ENCODE data around the gene DLGAP4.
A peak's percentile ranks its signal among the peaks of the same experiment; 100 is the strongest.
"Not testable (repeated sequence)": the region's sequence is repeated elsewhere in the genome, so short reads cannot be mapped to it uniquely, and the experiment has no call there.

The DLGAP4 gene

DNA sequence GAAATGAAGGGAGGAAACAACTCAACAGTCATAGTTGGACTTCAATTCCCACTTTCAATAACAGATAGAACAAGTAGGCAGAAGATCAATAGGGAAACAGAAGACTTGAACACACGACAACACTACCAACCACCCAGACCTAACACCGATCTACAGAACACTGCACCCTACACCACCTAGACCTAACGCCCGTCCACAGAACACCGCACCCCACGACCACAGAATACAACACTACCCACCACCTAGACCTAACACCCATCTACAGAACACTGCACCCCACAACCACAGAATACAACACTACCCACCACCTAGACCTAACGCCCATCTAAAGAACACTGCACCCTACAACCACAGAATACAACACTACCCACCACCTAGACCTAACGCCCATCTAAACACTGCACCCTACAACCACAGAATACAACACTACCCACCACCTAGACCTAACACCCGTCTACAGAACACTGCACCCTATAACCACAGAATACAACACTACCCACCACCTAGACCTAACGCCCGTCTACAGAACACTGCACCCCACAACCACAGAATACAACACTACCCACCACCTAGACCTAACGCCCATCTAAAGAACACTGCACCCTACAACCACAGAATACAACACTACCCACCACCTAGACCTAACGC, 258.1 kb downstream of the DLGAP4 start:
- WGBS, 2 experiments: 87 to 95% methylated on average over 13 of the region's 13 CpGs
- H3K9me3 ChIP-seq (ENCODE audit: control insufficient read depth, low read length); H3K27ac ChIP-seq (ENCODE audit: insufficient read depth, low read depth, low read length, poor library complexity, severe bottlenecking); H3K36me3 ChIP-seq (ENCODE audit: control insufficient read depth, insufficient read depth, low read length); H3K4me3 ChIP-seq (ENCODE audit: insufficient read depth, low read depth, low read length); H3K4me1 ChIP-seq (ENCODE audit: control insufficient read depth, insufficient read depth, low read length); H3K27me3 ChIP-seq (ENCODE audit: control insufficient read depth, insufficient read depth, low read length, poor library complexity, severe bottlenecking): not testable (repeated sequence)

DNA sequence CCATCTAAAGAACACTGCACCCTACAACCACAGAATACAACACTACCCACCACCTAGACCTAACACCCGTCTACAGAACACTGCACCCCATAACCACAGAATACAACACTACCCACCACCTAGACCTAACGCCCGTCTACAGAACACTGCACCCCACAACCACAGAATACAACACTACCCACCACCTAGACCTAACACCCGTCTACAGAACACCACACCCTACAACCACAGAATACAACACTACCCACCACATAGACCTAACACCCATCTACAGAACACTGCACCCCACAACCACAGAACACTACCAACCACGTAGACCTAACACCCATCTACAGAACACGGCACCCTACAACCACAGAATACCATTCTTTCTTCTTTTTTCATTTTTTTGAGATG, 258.6 kb downstream of the DLGAP4 start:
- not testable (repeated sequence) for H3K9me3 ChIP-seq (ENCODE audit: control insufficient read depth, low read length); H3K27me3 ChIP-seq (ENCODE audit: control insufficient read depth, insufficient read depth, low read length, poor library complexity, severe bottlenecking); H3K4me3 ChIP-seq (ENCODE audit: insufficient read depth, low read depth, low read length); H3K27ac ChIP-seq (ENCODE audit: insufficient read depth, low read depth, low read length, poor library complexity, severe bottlenecking); H3K4me1 ChIP-seq (ENCODE audit: control insufficient read depth, insufficient read depth, low read length); H3K36me3 ChIP-seq (ENCODE audit: control insufficient read depth, insufficient read depth, low read length)
- 90 to 95% methylated on average over 6 of the region's 6 CpGs for WGBS, 2 experiments

DNA sequence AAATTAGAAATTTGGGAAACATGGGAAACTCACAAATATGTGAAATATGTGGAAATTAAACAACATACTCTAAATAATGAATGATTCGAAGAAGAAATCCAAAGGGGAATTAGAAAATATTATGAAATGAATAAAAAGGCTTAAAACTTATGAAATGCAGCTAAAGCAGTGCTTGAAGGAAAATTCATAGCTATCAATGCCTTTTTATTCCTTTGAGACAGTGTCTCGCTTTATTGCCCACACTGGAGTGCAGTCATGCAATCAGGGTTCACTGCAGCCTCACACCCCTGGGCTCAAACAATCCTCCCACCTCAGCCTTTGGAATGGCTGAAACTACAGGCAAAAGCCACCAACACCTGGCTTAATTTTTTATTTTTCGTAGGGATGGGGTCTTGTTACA, 259.4 kb downstream of the DLGAP4 start:
- no peak overlapping the region for H3K27ac ChIP-seq (ENCODE audit: insufficient read depth, low read depth, low read length, poor library complexity, severe bottlenecking)
- H3K36me3 ChIP-seq (ENCODE audit: control insufficient read depth, insufficient read depth, low read length): no peaks in the 10 kb centered on the region
- WGBS, 2 experiments: 92 to 94% methylated on average over 3 of the region's 3 CpGs
- H3K27me3 ChIP-seq (ENCODE audit: control insufficient read depth, insufficient read depth, low read length, poor library complexity, severe bottlenecking): no peaks in the 10 kb centered on the region
- H3K4me1 ChIP-seq (ENCODE audit: control insufficient read depth, insufficient read depth, low read length): peaks cover 6% of the 10 kb centered on the region
- H3K4me3 ChIP-seq (ENCODE audit: insufficient read depth, low read depth, low read length): no peak overlapping the region
- H3K9me3 ChIP-seq (ENCODE audit: control insufficient read depth, low read length): no peaks in the 10 kb centered on the region

DNA sequence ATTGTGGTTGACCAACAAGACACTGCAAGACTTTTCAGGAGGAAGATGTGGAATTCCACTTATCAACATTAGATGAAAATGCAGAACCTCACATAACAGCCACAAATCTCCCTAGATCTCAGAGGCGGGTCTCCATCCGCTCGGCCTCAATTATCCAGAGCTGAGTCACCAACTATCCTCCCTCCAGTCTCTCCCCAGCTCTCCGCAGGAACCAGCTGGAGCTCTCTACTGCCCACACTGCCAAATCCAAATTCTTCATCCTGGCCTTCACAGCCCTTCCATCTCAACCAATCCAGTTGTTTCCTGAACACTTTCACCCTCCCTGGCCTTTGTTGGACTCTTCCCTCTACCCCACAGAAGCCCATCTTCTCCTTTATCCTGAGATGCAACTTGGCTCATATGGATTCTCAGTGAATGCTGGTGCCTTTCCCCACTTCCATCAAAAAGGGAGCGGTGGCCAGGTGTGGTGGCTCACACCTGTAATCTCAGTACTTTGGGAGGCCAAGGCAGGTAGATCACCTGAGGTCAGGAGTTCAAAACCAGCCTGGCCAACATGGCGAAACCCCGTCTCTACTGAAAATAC, 263.8 kb downstream of the DLGAP4 start:
- Histone ChIP-seq H3K9me3 (ENCODE audit: control insufficient read depth, low read length) (no peaks in the 10 kb centered on the region), H3K36me3 (ENCODE audit: control insufficient read depth, insufficient read depth, low read length) (no peaks in the 10 kb centered on the region), H3K27ac (ENCODE audit: insufficient read depth, low read depth, low read length, poor library complexity, severe bottlenecking) (no peak overlapping the region), H3K4me3 (ENCODE audit: insufficient read depth, low read depth, low read length) (no peak overlapping the region), H3K4me1 (ENCODE audit: control insufficient read depth, insufficient read depth, low read length) (peaks cover 14% of the 10 kb centered on the region), H3K27me3 (ENCODE audit: control insufficient read depth, insufficient read depth, low read length, poor library complexity, severe bottlenecking) (peaks cover 3% of the 10 kb centered on the region)
- 86 to 89% methylated on average over 7 of the region's 7 CpGs for WGBS, 2 experiments

DNA sequence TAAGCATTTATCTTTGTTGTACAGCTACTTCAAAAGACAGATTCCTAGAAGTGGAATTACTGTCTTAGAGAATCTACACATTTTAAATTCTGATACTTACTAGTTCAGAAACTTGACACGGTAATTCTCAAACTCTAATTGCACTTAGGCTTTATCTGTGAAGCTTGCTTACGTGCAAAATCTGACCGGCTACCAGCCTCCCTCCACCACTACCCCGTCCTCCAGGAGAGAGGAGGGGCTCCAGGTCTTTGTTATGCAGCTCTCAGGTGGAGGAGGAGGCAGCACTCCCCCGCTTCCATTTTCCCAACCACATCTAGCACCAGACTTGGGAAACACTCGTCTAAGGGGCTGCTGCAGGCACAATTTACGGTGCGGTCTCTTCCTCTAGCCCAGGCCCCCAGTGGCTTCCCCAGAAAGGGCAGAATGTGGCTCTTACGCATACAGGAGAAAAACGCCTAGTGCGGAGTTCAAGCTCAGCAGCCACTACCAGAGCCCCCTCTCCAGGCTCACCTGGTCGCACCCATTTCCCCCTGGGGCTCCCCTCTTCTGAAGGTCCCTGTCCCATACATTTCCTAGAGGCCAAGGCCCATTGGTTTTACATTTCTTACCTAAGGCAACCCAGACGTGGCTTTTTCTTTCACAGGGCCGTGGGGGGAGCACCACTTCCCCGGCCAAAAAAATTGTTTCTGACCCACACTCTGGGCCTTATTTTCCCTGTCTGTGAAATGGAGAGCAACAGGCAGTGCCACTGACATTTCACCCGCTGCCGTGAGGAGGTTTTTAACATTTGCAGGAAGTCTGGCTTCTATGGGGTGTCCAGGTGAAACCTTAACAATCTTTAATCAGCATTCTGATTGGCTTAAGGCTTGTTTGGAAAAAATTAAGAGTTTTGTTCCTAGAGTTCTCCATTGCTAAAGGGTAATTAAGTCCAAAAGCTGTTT, 265.7 kb downstream of the DLGAP4 start:
- Histone ChIP-seq H3K4me1 (ENCODE audit: control insufficient read depth, insufficient read depth, low read length) (peaks cover 14% of the 10 kb centered on the region), H3K4me3 (ENCODE audit: insufficient read depth, low read depth, low read length) (peak overlapping the region; percentile 94)
- 10 to 11% methylated on average over 17 of the region's 17 CpGs for WGBS, 2 experiments

DNA sequence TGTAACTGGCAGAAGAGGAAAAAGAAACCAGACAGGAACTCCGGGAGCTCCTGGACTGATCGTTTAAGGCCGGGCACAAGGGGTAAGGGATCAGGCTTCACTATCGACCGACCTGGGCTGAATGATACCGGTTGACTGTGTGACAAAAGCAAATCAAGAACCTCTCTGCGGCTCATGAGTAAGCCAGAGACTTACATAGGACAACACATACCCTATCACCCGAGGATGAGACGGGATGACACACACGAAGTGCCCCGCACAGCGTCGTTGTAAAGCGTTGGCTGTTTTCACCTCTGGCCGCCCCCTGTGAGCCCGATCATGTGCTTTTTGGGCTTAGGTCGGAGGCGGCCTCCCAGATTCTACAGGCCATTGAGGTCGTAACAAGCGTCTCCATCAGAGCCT, 266.6 kb downstream of the DLGAP4 start:
- H3K4me3 ChIP-seq (ENCODE audit: insufficient read depth, low read depth, low read length): peak overlapping the region; percentile 94
- H3K27ac ChIP-seq (ENCODE audit: insufficient read depth, low read depth, low read length, poor library complexity, severe bottlenecking): peak overlapping the region; percentile 76
- H3K4me1 ChIP-seq (ENCODE audit: control insufficient read depth, insufficient read depth, low read length): peaks cover 14% of the 10 kb centered on the region
- H3K9me3 ChIP-seq (ENCODE audit: control insufficient read depth, low read length): no peaks in the 10 kb centered on the region
- no peaks in the 10 kb centered on the region for H3K36me3 ChIP-seq (ENCODE audit: control insufficient read depth, insufficient read depth, low read length)
- WGBS, 2 experiments: 6 to 7% methylated on average over 20 of the region's 20 CpGs
- peaks cover 3% of the 10 kb centered on the region for H3K27me3 ChIP-seq (ENCODE audit: control insufficient read depth, insufficient read depth, low read length, poor library complexity, severe bottlenecking)

More for the DNA sequence above, 265.7 kb downstream of the DLGAP4 start:
- Histone ChIP-seq H3K27ac (ENCODE audit: insufficient read depth, low read depth, low read length, poor library complexity, severe bottlenecking) (no peak overlapping the region), H3K27me3 (ENCODE audit: control insufficient read depth, insufficient read depth, low read length, poor library complexity, severe bottlenecking) (peaks cover 3% of the 10 kb centered on the region), H3K36me3 (ENCODE audit: control insufficient read depth, insufficient read depth, low read length) (no peaks in the 10 kb centered on the region), H3K9me3 (ENCODE audit: control insufficient read depth, low read length) (no peaks in the 10 kb centered on the region)

DNA sequence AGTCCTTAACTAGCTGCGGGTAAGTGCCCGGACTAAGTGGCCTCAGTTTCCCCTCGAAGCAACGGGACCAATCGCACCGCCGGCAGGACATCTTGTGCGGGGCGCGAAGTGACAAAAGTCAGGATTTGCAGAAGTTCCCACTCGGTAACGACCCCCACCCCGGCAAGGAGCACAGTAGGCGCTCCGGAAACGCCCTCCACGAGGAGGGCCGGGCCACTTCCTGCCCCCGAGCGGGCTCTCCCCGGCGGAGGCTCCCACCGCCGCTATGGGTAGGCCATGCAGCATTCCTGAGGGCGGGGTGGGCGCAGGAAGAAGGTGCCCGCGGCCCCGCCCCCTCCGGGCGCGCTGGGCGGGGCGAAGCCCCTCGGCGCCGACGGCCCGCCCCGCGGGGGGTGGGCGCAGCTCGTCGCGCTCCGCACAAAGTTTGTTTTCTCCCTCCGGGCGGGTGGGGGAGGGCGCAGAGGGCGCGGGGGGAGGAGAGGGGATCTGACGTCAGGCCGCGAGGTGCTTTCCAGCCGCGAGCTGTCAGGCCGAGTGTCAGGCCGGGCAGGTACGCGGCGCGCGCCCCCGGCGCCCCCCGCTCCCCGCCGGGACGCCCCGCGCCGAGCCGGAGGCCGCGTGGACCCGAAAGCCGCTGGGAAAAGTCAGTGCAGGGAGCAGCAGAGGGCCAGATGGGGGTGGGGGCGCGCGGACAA, 267.1 kb downstream of the DLGAP4 start, which contains the start of gene TGIF2:
TGIF2 (plus strand) TSS at position 495 of the 695 bp plus-strand sequence. CDS start 5,178 bp downstream, outside the sequence.
- H3K27me3 ChIP-seq (ENCODE audit: control insufficient read depth, insufficient read depth, low read length, poor library complexity, severe bottlenecking): peaks cover 3% of the 10 kb centered on the region
- peak within 1 kb of the TSS; percentile 87 for H3K27ac ChIP-seq (ENCODE audit: insufficient read depth, low read depth, low read length, poor library complexity, severe bottlenecking)
- no peaks in the 10 kb centered on the region for H3K9me3 ChIP-seq (ENCODE audit: control insufficient read depth, low read length)
- H3K4me1 ChIP-seq (ENCODE audit: control insufficient read depth, insufficient read depth, low read length): peaks cover 14% of the 10 kb centered on the region
- 1% methylated on average over 80 of the region's 80 CpGs for WGBS, 2 experiments
- H3K36me3 ChIP-seq (ENCODE audit: control insufficient read depth, insufficient read depth, low read length): no peaks in the 10 kb centered on the region
- peak within 1 kb of the TSS; percentile 94 for H3K4me3 ChIP-seq (ENCODE audit: insufficient read depth, low read depth, low read length)

DNA sequence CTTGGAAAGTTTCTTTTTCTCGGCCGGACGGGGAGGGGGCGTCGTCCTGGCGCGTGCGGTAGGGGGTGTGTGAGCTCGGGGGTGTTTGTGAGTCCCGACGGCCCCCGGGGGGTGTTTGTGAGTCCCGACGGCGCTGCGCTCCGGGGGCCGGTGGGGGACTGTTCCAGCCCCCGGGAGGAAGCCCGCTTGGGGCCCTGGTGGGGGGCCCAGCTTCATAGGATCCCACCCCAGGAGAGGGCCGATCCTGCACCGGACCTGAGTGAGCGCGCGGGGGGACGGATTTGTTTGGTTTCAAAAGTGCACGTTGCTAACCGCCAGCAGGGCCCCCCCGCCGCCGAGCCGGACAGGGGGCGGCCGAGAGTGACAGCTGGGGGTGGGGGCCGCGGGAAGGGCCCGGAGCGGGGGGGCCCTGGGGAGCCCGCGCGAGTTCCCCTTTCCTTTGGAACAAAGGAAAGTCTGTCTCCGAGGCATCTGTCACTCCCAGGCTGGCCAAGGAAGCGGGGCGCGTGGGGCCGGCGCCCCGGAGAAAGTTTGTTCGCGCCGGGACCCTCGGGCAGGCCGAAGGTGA, 267.7 kb downstream of the DLGAP4 start:
- Histone ChIP-seq H3K27me3 (ENCODE audit: control insufficient read depth, insufficient read depth, low read length, poor library complexity, severe bottlenecking) (peaks cover 3% of the 10 kb centered on the region), H3K4me1 (ENCODE audit: control insufficient read depth, insufficient read depth, low read length) (peaks cover 14% of the 10 kb centered on the region), H3K36me3 (ENCODE audit: control insufficient read depth, insufficient read depth, low read length) (peaks cover 5% of the 10 kb centered on the region), H3K4me3 (ENCODE audit: insufficient read depth, low read depth, low read length) (peak overlapping the region; percentile 94), H3K27ac (ENCODE audit: insufficient read depth, low read depth, low read length, poor library complexity, severe bottlenecking) (peak overlapping the region; percentile 87), H3K9me3 (ENCODE audit: control insufficient read depth, low read length) (no peaks in the 10 kb centered on the region)
- WGBS, 2 experiments: 1% methylated on average over 53 of the region's 53 CpGs

DNA sequence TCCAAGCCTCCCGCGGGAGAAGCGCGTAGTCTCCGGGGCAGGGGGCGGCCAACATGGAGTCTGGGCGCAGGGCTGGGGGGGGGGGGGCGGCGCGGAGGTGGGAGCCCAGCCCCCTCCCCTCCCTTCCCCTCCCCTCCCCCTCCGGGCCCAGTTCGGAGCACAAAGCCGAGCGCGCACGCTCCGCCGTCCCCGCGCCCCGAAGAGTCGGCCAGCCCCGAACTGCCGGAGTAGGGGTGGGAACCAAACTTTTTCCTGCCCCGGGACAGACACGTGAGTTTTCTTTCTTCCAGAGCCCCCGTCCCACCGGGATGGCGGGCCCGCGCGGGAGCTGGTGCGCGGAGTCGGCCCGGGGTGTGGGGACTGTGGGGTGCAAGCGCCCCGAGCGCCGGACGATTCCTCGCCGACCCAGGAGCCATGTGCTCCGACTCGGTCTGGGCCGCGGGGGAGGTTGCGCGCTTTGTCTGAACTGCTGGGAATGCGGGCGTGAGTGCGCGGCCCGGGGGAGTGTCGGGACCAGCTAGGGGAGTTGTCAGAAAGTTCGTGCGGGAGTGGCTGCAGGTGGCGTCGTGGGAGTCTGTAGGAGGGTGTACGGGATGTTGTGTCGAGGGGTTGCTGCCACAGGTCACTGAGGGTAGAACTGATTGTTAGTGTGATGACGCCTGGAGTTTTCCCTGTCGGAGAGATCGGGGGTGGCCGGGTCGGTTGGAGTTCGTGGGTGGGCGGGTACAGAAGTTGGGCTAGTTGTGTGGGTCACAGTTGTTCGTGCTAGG, 268.4 kb downstream of the DLGAP4 start:
- Histone ChIP-seq H3K4me1 (ENCODE audit: control insufficient read depth, insufficient read depth, low read length) (peaks cover 14% of the 10 kb centered on the region), H3K9me3 (ENCODE audit: control insufficient read depth, low read length) (no peaks in the 10 kb centered on the region), H3K27ac (ENCODE audit: insufficient read depth, low read depth, low read length, poor library complexity, severe bottlenecking) (peak overlapping the region; percentile 87), H3K36me3 (ENCODE audit: control insufficient read depth, insufficient read depth, low read length) (peaks cover 9% of the 10 kb centered on the region), H3K27me3 (ENCODE audit: control insufficient read depth, insufficient read depth, low read length, poor library complexity, severe bottlenecking) (peaks cover 3% of the 10 kb centered on the region), H3K4me3 (ENCODE audit: insufficient read depth, low read depth, low read length) (peak overlapping the region; percentile 94)
- WGBS, 2 experiments: 0 to 1% methylated on average over 59 to 64 of the region's 69 CpGs
